OCI-LY1 (cell line): ENCODE measurements around the gene ACAD11.
"Not testable (repeated sequence)": the region's sequence is repeated elsewhere in the genome, so short reads cannot be mapped to it uniquely, and the experiment has no call there.

Experiments used
- H2AFZ ChIP-seq: fragments of 200-600 bp; sonication (generic), shearing (Covaris generic); 2 replicates; pipeline ENCODE4 v1.6.0; 2014; ENCODE audit warnings: antibody characterized with exemption, mild to moderate bottlenecking, low read length
- H3F3A ChIP-seq: fragments of 200-600 bp; sonication (generic), shearing (Covaris generic); 2 replicates; pipeline ENCODE4 v1.6.0; 2014; ENCODE audit warnings: mild to moderate bottlenecking, antibody characterized with exemption, low read length, moderate library complexity; ENCODE audit not compliant: insufficient read depth
- H3K27ac ChIP-seq: fragments of 200-600 bp; sonication (generic); 2 replicates; pipeline ENCODE4 v1.5.1; 2014; ENCODE audit warnings: low read length, mixed run types, mild to moderate bottlenecking, low read depth; ENCODE audit not compliant: poor library complexity, severe bottlenecking
- H3K27me3 ChIP-seq: fragments of 200-600 bp; sonication (generic); 2 replicates; pipeline ENCODE4 v1.6.0; 2014; ENCODE audit warnings: antibody characterized with exemption, mild to moderate bottlenecking, low read length, moderate library complexity; ENCODE audit not compliant: insufficient read depth
- H3K36me3 ChIP-seq: fragments of 200-600 bp; sonication (generic); 2 replicates; pipeline ENCODE4 v1.6.1; 2014; ENCODE audit warnings: mild to moderate bottlenecking, antibody characterized with exemption, low read length, moderate library complexity, mixed read lengths; ENCODE audit not compliant: insufficient read depth
- H3K4me1 ChIP-seq: fragments of 200-600 bp; sonication (generic); 2 replicates; pipeline ENCODE4 v1.5.1; 2014; ENCODE audit warnings: mild to moderate bottlenecking, low read length, moderate library complexity; ENCODE audit not compliant: insufficient read depth, severe bottlenecking
- H3K4me2 ChIP-seq: fragments of 200-600 bp; sonication (generic), shearing (Covaris generic); 2 replicates; pipeline ENCODE4 v1.6.1; 2014; ENCODE audit warnings: low read length
- H3K4me3 ChIP-seq: fragments of 200-600 bp; sonication (generic); 2 replicates; pipeline ENCODE4 v1.5.1; 2014; ENCODE audit warnings: low read length, low read depth, mild to moderate bottlenecking, mixed read lengths; ENCODE audit not compliant: poor library complexity, severe bottlenecking
- H3K79me2 ChIP-seq: fragments of 200-600 bp; shearing (Covaris generic); 2 replicates; pipeline ENCODE4 v1.6.1; 2016; ENCODE audit warnings: mixed run types, low read length, mixed read lengths; ENCODE audit not compliant: insufficient read depth
- H3K9ac ChIP-seq: fragments of 200-600 bp; sonication (generic), shearing (Covaris generic); 2 replicates; pipeline ENCODE4 v1.6.1; 2014; ENCODE audit warnings: mild to moderate bottlenecking, low read length, mixed read lengths
- H3K9me2 ChIP-seq: fragments of 200-600 bp; sonication (generic), shearing (Covaris generic); 2 replicates; pipeline ENCODE4 v1.6.1; 2014; ENCODE audit warnings: low read depth, mild to moderate bottlenecking, low read length, mixed read lengths
- H3K9me3 ChIP-seq: fragments of 200-600 bp; shearing (Covaris generic); 2 replicates; pipeline ENCODE4 v1.6.1; 2014; ENCODE audit warnings: low read length, mixed read lengths
- H4K20me1 ChIP-seq: fragments of 200-600 bp; sonication (generic), shearing (Covaris generic); 2 replicates; pipeline ENCODE4 v1.6.0; 2016; ENCODE audit warnings: mild to moderate bottlenecking, low read length; ENCODE audit not compliant: insufficient read depth
- EZH2 ChIP-seq: fragments of 200-600 bp; sonication (generic), shearing (Covaris generic); IDR thresholded peaks from 2 replicates; pipeline ENCODE4 v1.8.0; 2017; ENCODE audit warnings: borderline replicate concordance, mixed run types, mild to moderate bottlenecking, antibody characterized with exemption, low read length, moderate library complexity, mixed read lengths
- TF ChIP-seq, protein P1 (sequence below): fragments of 200-600 bp; sonication (generic), shearing (Covaris generic); IDR thresholded peaks from 2 replicates; pipeline ENCODE4 v1.5.1; 2017; ENCODE audit warnings: mild to moderate bottlenecking, antibody characterized with exemption, low read length, moderate library complexity, mixed read lengths

ACAD11 gene

DNA sequence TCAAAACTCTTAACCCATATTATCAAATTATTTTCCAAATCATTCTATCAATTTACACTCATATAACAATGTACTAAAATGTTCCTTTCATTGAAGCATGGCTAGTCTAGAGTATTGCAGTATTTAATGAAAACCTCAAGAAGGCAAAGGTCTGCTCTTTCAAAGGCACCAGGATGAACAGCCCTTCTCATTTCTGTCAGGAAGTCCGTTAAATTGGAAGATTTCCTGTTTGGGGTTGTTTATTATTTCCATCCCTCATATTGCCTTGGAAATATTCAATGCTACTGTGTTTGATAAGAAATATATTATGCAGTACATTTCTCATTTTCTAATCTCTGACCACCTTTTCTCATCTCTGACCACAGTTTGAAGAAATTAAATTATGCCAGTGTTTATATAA lies 37.5 kb downstream of the ACAD11 start:
- Histone ChIP-seq H3K79me2 (no peaks in the 10 kb centered on the region), H3K4me2 (no peak overlapping the region), H4K20me1 (no peaks in the 10 kb centered on the region), H2AFZ (no peak overlapping the region), H3F3A (no peaks in the 10 kb centered on the region), H3K27ac (no peak overlapping the region), H3K4me1 (peaks cover 8% of the 10 kb centered on the region), H3K9ac (no peak overlapping the region), H3K27me3 (no peaks in the 10 kb centered on the region), H3K9me2 (no peaks in the 10 kb centered on the region), H3K4me3 (no peak overlapping the region), H3K36me3 (peaks cover 12% of the 10 kb centered on the region), H3K9me3 (no peaks in the 10 kb centered on the region)
- no peak for TF ChIP-seq EZH2
- TF ChIP-seq, protein P1, sequence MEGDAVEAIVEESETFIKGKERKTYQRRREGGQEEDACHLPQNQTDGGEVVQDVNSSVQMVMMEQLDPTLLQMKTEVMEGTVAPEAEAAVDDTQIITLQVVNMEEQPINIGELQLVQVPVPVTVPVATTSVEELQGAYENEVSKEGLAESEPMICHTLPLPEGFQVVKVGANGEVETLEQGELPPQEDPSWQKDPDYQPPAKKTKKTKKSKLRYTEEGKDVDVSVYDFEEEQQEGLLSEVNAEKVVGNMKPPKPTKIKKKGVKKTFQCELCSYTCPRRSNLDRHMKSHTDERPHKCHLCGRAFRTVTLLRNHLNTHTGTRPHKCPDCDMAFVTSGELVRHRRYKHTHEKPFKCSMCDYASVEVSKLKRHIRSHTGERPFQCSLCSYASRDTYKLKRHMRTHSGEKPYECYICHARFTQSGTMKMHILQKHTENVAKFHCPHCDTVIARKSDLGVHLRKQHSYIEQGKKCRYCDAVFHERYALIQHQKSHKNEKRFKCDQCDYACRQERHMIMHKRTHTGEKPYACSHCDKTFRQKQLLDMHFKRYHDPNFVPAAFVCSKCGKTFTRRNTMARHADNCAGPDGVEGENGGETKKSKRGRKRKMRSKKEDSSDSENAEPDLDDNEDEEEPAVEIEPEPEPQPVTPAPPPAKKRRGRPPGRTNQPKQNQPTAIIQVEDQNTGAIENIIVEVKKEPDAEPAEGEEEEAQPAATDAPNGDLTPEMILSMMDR: no peak

DNA sequence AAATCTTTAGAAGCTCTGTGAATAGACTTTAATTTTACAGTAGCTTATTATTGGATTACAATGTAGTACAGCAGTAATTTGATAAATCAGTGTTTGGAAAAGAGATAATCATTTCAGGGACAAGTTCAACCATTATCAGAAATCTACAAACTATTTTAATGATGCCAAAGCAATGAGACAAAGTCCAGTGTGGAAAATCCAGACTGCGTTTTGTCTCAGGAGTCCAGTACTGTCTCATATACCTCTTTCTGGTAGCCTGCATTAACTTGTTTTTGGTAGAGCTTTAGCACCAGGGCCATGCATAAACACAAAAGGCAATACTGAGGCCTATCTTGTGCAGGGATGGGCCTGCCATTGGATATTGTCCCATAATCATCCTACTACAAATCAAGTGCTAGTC lies 42.8 kb downstream of the ACAD11 start:
- H3K4me3 ChIP-seq: no peak overlapping the region
- H3K4me2 ChIP-seq: no peak overlapping the region
- H3K36me3 ChIP-seq: peaks cover 6% of the 10 kb centered on the region; the same call in 1 of the 2 replicates
- no peaks in the 10 kb centered on the region for H3F3A ChIP-seq
- H3K9me3 ChIP-seq: no peaks in the 10 kb centered on the region
- H4K20me1 ChIP-seq: no peaks in the 10 kb centered on the region
- no peaks in the 10 kb centered on the region for H3K9me2 ChIP-seq
- H3K79me2 ChIP-seq: no peaks in the 10 kb centered on the region
- H3K4me1 ChIP-seq: no peaks in the 10 kb centered on the region
- no peak for TF ChIP-seq EZH2
- TF ChIP-seq, protein P1: no peak
- no peak overlapping the region for H2AFZ ChIP-seq
- no peak overlapping the region for H3K27ac ChIP-seq
- H3K27me3 ChIP-seq: no peaks in the 10 kb centered on the region
- H3K9ac ChIP-seq: no peak overlapping the region

DNA sequence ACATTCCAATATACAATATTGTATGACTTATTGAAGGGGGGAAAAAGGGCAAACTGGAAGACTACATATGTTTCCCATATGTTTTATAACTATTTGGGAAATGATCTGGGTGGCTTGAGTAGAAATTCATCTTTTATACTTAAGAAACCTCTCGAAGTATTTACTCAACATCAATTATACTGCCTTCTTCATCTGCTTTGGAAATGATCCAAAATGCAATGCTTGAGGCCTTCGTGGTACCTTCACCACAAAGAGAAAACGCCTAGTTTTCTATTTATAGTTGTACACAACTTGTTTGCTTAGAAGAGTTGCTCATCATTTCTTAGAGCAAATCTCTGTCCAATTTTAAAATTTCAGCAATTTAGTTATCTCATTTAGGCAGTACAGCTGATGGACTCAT lies 43.7 kb downstream of the ACAD11 start:
- Histone ChIP-seq H3K9ac (no peak overlapping the region), H3K4me1 (no peaks in the 10 kb centered on the region), H3K79me2 (no peaks in the 10 kb centered on the region), H3K4me3 (no peak overlapping the region), H4K20me1 (no peaks in the 10 kb centered on the region), H3K4me2 (no peak overlapping the region), H3K9me3 (no peaks in the 10 kb centered on the region), H3K36me3 (peaks cover 6% of the 10 kb centered on the region; the same call in 1 of the 2 replicates), H3F3A (no peaks in the 10 kb centered on the region), H3K27ac (no peak overlapping the region), H3K9me2 (no peaks in the 10 kb centered on the region), H2AFZ (no peak overlapping the region), H3K27me3 (no peaks in the 10 kb centered on the region)
- TF ChIP-seq, protein P1: no peak
- no peak for TF ChIP-seq EZH2

DNA sequence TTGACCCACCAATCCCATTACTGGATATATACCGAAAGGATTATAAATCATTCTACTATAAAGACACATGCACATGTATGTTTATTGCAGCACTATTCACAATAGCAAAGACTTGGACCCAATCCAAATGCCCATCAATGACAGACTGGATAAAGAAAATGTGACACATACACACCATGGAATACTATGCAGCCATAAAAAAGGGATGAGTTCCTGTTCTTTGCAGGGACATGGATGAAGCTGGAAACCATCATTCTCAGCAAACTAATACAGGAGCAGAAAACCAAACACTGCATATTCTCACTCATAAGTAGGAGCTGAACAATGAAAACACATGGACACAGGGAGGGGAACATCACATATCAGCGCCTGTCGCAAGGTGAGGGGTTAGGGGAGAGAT lies 44.3 kb downstream of the ACAD11 start:
- H3K79me2 ChIP-seq, H3K9me3 ChIP-seq, H3K9ac ChIP-seq, H4K20me1 ChIP-seq, H3K9me2 ChIP-seq, H3K4me1 ChIP-seq, H3K4me3 ChIP-seq, H3K36me3 ChIP-seq, H2AFZ ChIP-seq, H3K4me2 ChIP-seq, H3K27ac ChIP-seq, H3K27me3 ChIP-seq, H3F3A ChIP-seq: not testable (repeated sequence)

DNA sequence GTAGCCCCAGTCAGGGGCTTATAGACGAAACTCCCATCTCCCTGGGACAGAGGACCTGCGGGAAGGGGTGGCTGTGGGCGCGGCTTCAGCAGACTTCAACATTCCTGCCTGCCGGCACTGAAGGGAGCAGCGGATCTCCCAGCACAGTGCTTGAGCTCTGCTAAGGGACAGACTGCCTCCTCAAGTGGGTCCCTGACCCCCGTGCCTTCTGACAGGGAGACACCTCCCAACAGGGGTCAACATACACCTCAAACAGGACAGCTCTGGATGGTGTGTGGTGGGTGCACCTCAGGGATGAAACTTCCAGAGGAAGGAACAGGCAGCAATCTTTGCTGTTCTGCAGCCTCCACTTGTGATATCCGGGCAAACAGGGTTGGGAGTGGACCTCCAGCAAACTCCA lies 53.0 kb downstream of the ACAD11 start:
- not testable (repeated sequence) for H3K27me3 ChIP-seq, H3F3A ChIP-seq, H3K36me3 ChIP-seq, H3K79me2 ChIP-seq, H3K27ac ChIP-seq, H3K9me2 ChIP-seq, H3K9me3 ChIP-seq, H2AFZ ChIP-seq, H3K4me2 ChIP-seq, H3K9ac ChIP-seq, H3K4me1 ChIP-seq, H3K4me3 ChIP-seq, H4K20me1 ChIP-seq
